SK-N-MC (cell line): ENCODE measurements around the gene ATP5F1D.

Experiments
- EZH2 ChIP-seq: fragments of 200-600 bp; sonication (generic); IDR thresholded peaks from one replicate; pipeline ENCODE4 v1.6.1; 2017; ENCODE audit warnings: antibody characterized with exemption
- FOXP2 ChIP-seq: optimal IDR thresholded peaks from 2 replicates; pipeline ENCODE3; 2011; ENCODE audit warnings: mild to moderate bottlenecking, moderate library complexity; ENCODE audit not compliant: insufficient read depth; ENCODE audit errors: extremely low read length, control extremely low read depth

- TF ChIP-seq EZH2, result no peak
- TF ChIP-seq FOXP2, result no peak
Observed at GRCh38 chr19:1231729-1232637, 9.6 kb upstream of the ATP5F1D start.
